COR-L47 (cell line): Measurements from ENCODE around the gene HPRT1.

Source experiments
- DNase-seq: peaks from one replicate; lab custom pipeline; 2025; lab: John Stamatoyannopoulos, UW

HPRT1 gene

GRCh38 chrX:134544135-134544512, 84.2 kb downstream of the HPRT1 start:
- DNase-seq, result no peak

- no peak for DNase-seq
Measured at GRCh38 chrX:134544513-134545151, 84.7 kb downstream of the HPRT1 start.

- DNase-seq, result no peak
Measured at GRCh38 chrX:134545510-134545909, 85.5 kb downstream of the HPRT1 start.

GRCh38 chrX:134546187-134546586, 86.2 kb downstream of the HPRT1 start:
- no peak for DNase-seq

- DNase-seq, result no peak
Measured at GRCh38 chrX:134547047-134547679, 87.2 kb downstream of the HPRT1 start.

GRCh38 chrX:134548257-134549201, 88.6 kb downstream of the HPRT1 start:
- no peak for DNase-seq
